Measurements from ENCODE around the gene PMS1. TPM values are rescaled to one million over a fixed set of nuclear protein-coding genes. Genes with fewer than 3 reads are reported as not detected.
A peak's percentile ranks its signal among the peaks of the same experiment; 100 is the strongest.

PMS1 gene
- total and polyA plus RNA-seq, 4 donors: 10.4 to 33.3 (median 15.3) TPM

DNA sequence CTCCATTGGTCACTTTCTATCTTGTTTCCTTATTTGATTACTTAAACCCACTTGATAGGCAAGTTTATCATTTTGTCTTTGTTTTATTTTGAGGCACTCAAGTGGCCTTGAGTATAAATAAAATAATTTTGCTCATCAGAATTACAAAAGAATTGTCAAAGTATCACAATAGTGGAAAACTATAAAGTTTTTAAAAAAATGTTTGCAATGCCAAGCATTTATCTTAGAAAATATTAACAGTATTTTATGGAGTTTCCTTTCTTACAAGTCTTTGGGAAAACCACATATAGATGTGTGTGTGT is 14.7 kb downstream of the PMS1 start:
- DNase-seq (no peak), ATAC-seq (ENCODE audit: low FRiP score) (no peak)
- no peaks in the 10 kb centered on the region for H3K4me1 ChIP-seq (ENCODE audit: control insufficient read depth in 1 of 2, insufficient read depth in 2 of 2, low read length in 2 of 2)
- H3K9me3 ChIP-seq (ENCODE audit: control insufficient read depth, low read length): no peaks in the 10 kb centered on the region
- no peak overlapping the region for H3K4me3 ChIP-seq (ENCODE audit: low read length in 2 of 2)
- intact Hi-C loops (cut with DNase I): no loop called here
- no peaks in the 10 kb centered on the region for H3K27me3 ChIP-seq (ENCODE audit: control insufficient read depth in 1 of 2, insufficient read depth in 2 of 2, low read length in 1 of 2)
- peaks cover 0 to 2% of the 10 kb centered on the region in 2 donors for H3K36me3 ChIP-seq (ENCODE audit: control insufficient read depth in 1 of 2, insufficient read depth in 2 of 2, low read length in 1 of 2)
- no peak overlapping the region for H3K27ac ChIP-seq (ENCODE audit: low read depth in 1 of 2, low read length in 2 of 2)

DNA sequence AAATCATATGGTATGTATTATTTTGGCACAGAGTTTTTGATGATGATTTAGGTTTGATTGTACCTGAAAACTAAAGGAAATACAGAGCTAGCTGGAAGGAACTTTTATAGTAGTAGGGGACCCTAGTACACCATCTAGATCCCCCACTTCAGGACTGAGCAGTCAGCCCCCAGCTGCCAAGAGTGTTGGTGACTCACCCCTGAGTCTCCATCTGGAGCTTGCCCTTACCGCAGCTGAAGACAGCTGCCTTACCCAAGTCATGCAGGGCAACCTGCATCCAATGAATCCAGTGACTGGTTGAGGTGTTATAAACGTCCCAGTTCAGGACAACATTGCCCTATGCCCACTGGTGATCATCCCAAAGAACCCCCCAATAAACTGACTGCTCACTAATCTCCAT is 15.3 kb downstream of the PMS1 start:
- intact Hi-C loops (cut with DNase I): no loop called here

DNA sequence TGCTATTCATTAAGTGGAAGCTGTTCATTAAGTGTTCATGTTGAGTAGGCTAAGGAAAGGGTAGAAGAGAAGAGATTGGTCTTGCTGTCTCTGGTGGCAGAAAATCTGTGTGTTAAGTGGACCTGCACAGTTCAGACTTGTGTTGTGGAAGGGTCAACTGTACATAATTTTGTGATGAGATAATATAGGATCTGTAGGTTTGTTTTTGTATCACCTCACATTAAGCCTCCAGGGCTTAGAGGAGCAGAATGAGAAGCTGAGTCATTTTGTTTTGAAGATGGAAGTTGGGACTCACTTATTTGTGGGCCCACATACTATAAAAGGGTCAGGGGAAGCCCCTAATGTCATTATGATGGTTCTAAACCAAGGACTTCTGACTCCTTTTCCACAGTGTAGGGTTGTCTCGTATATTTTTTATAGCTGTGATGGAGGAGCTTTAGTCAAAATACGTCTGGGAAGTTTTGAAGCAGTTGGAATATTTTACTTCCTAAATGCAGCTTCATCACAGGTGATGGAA is 18.2 kb downstream of the PMS1 start:
- Histone ChIP-seq H3K9me3 (ENCODE audit: control insufficient read depth, low read length) (no peaks in the 10 kb centered on the region), H3K27me3 (ENCODE audit: control insufficient read depth in 1 of 2, insufficient read depth in 2 of 2, low read length in 1 of 2) (no peaks in the 10 kb centered on the region), H3K36me3 (ENCODE audit: control insufficient read depth in 1 of 2, insufficient read depth in 2 of 2, low read length in 1 of 2) (peaks cover 0 to 2% of the 10 kb centered on the region in 2 donors), H3K4me3 (ENCODE audit: low read length in 2 of 2) (no peak overlapping the region), H3K4me1 (ENCODE audit: control insufficient read depth in 1 of 2, insufficient read depth in 2 of 2, low read length in 2 of 2) (no peaks in the 10 kb centered on the region), H3K27ac (ENCODE audit: low read depth in 1 of 2, low read length in 2 of 2) (no peak overlapping the region)
- ATAC-seq (ENCODE audit: low FRiP score) (no peak), DNase-seq (no peak)
- intact Hi-C loops (cut with DNase I): loop anchor here in 1 of 2 donors (10.0 kb wide), 1 partner anchor 282 kb away; no protein-coding TSS in a partner anchor
- WGBS, 2 donors: 89 to 90% methylated on average over 2 of the region's 2 CpGs

More for the DNA sequence above, 15.3 kb downstream of the PMS1 start:
- ATAC-seq (ENCODE audit: low FRiP score) (no peak), DNase-seq (no peak)
- Histone ChIP-seq H3K9me3 (ENCODE audit: control insufficient read depth, low read length) (no peaks in the 10 kb centered on the region), H3K36me3 (ENCODE audit: control insufficient read depth in 1 of 2, insufficient read depth in 2 of 2, low read length in 1 of 2) (peaks cover 0 to 2% of the 10 kb centered on the region in 2 donors), H3K27ac (ENCODE audit: low read depth in 1 of 2, low read length in 2 of 2) (no peak overlapping the region), H3K4me1 (ENCODE audit: control insufficient read depth in 1 of 2, insufficient read depth in 2 of 2, low read length in 2 of 2) (no peaks in the 10 kb centered on the region), H3K27me3 (ENCODE audit: control insufficient read depth in 1 of 2, insufficient read depth in 2 of 2, low read length in 1 of 2) (no peaks in the 10 kb centered on the region), H3K4me3 (ENCODE audit: low read length in 2 of 2) (no peak overlapping the region)
- WGBS, 2 donors: 53 to 64% methylated on average over 2 of the region's 2 CpGs

DNA sequence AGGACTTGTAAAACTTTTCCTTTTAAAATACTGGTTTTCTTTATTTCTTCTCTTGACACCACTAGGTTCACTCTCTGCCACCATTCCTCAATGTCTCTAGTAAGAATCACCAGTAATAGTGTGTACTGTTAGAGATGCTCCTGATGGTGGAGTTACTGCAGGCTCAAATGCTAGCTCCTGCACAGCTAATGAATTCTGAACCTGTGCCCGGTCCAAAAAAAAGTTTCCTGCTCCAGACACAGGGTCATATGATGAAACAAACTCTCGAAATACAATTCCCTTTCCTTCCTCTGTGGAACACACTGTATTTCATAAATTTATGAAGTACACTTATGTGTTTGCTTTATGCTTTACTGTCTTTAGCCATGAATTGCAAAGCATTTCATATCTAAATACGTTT is 19.2 kb downstream of the PMS1 start:
- Histone ChIP-seq H3K36me3 (ENCODE audit: control insufficient read depth in 1 of 2, insufficient read depth in 2 of 2, low read length in 1 of 2) (peaks cover 0 to 2% of the 10 kb centered on the region in 2 donors), H3K9me3 (ENCODE audit: control insufficient read depth, low read length) (no peaks in the 10 kb centered on the region), H3K4me1 (ENCODE audit: control insufficient read depth in 1 of 2, insufficient read depth in 2 of 2, low read length in 2 of 2) (no peaks in the 10 kb centered on the region), H3K4me3 (ENCODE audit: low read length in 2 of 2) (no peak overlapping the region), H3K27ac (ENCODE audit: low read depth in 1 of 2, low read length in 2 of 2) (no peak overlapping the region), H3K27me3 (ENCODE audit: control insufficient read depth in 1 of 2, insufficient read depth in 2 of 2, low read length in 1 of 2) (no peaks in the 10 kb centered on the region)
- WGBS, 2 donors: 81 to 85% methylated on average over 3 of the region's 3 CpGs
- intact Hi-C loops (cut with DNase I): loop anchor here in 1 of 2 donors (10.0 kb wide), 1 partner anchor 281 kb away; no protein-coding TSS in a partner anchor
- DNase-seq: no peak
- ATAC-seq (ENCODE audit: low FRiP score): no peak

DNA sequence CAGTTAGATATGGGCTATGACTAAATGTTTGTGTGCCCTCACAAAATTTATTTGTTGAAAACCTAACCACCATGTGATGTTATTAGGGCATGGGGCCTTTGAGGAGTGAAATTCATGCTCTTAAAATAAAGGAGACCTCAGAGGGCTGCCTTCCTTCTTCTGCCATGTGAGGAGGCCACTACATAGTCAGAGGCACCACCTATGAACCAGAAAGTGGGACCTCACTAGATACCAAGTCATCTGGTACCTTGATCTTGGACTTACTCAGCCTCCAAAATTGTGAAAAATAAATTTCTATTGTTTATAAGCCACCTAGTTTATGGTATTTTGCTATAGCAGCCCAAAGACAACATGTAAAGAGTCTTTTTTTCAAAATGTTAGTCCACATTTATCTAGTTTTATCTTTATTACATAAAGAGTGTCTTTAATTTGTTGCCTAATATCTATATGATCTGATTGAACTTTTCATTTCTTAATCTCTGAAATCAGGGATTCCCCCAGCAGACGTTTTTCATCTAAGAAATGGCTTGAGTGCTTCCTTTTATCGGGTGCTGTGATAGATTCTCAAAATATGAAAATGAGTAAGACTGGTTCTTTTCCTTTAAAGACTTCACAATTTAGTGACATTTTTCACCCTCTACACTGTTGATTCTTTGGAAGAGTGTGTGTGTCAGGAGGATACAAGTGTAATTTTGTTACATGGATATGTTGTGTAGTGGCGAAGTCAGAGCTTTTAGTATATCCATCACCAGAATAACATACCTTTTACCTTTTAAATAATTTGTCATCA is 34.2 kb downstream of the PMS1 start:
- H3K4me1 ChIP-seq (ENCODE audit: control insufficient read depth in 1 of 2, insufficient read depth in 2 of 2, low read length in 2 of 2): no peaks in the 10 kb centered on the region
- no peak overlapping the region for H3K4me3 ChIP-seq (ENCODE audit: low read length in 2 of 2)
- 93 to 94% methylated on average over 3 of the region's 3 CpGs for WGBS, 2 donors
- H3K9me3 ChIP-seq (ENCODE audit: control insufficient read depth, low read length): no peaks in the 10 kb centered on the region
- DNase-seq (no peak), ATAC-seq (ENCODE audit: low FRiP score) (no peak)
- H3K36me3 ChIP-seq (ENCODE audit: control insufficient read depth in 1 of 2, insufficient read depth in 2 of 2, low read length in 1 of 2): no peaks in the 10 kb centered on the region
- intact Hi-C loops (cut with DNase I): no loop called here
- no peak overlapping the region for H3K27ac ChIP-seq (ENCODE audit: low read depth in 1 of 2, low read length in 2 of 2)
- H3K27me3 ChIP-seq (ENCODE audit: control insufficient read depth in 1 of 2, insufficient read depth in 2 of 2, low read length in 1 of 2): no peaks in the 10 kb centered on the region

DNA sequence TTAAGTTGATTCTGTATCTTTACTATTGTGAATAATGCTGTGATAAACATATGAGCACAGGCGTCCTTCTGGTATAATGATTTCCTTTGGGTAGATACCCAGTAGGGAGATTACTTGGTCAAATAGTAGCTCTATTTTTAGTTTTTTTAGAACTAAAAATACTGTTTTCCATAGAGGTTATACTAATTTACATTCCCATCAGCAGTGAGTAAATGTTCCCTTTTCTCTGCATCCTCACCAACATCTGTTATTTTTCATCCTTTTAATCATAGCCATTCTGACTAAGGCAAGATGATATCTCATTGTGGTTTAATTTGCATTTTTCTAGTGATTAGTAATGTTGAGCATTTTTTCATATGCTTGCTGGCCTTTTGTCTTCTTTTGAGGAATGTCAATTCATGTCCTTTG is 35.1 kb downstream of the PMS1 start:
- 96 to 100% methylated on average over 1 of the region's 1 CpG for WGBS, 2 donors
- Histone ChIP-seq H3K27me3 (ENCODE audit: control insufficient read depth in 1 of 2, insufficient read depth in 2 of 2, low read length in 1 of 2) (no peaks in the 10 kb centered on the region), H3K27ac (ENCODE audit: low read depth in 1 of 2, low read length in 2 of 2) (no peak overlapping the region), H3K9me3 (ENCODE audit: control insufficient read depth, low read length) (no peaks in the 10 kb centered on the region), H3K4me3 (ENCODE audit: low read length in 2 of 2) (no peak overlapping the region), H3K36me3 (ENCODE audit: control insufficient read depth in 1 of 2, insufficient read depth in 2 of 2, low read length in 1 of 2) (no peaks in the 10 kb centered on the region), H3K4me1 (ENCODE audit: control insufficient read depth in 1 of 2, insufficient read depth in 2 of 2, low read length in 2 of 2) (no peaks in the 10 kb centered on the region)
- DNase-seq: no peak
- ATAC-seq (ENCODE audit: low FRiP score): no peak
- intact Hi-C loops (cut with DNase I): no loop called here

DNA sequence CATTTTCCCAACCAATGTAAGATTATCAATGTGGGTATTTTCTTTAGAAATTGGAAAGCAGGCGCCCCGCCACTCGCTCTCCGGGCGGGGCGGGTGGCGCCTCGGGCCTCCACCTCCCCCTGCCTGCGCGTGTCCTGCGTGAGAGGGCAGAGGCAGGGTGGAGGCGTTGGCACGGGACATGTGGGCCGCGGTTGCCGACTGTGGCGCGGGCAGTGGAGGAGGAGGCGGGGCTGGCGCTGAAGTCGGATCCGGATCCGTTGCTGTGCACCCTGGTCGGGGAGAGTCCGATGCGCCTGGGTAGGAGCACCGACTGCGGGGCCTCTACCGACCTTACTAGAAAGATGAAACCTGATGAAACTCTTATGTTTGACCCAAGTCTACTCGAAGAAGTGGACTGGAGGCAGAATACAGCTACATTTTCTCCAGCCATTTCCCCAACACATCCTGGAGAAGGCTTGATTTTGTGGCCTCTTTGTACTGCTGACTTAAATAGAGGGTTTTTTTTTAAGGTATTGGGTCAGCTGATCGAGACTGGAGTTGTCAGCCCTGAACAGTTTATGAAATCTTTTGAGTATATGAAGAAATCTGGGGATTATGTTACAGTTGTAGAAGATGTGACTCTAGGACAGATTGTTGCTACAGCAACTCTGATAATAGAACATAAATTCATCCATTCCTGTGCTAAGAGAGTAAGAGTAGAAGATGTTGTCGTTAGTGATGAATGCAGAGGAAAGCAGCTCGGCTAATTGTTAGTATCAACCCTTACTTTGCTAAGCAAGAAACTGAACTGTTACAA is 37.9 kb downstream of the PMS1 start:
- H3K27ac ChIP-seq (ENCODE audit: low read depth in 1 of 2, low read length in 2 of 2): no peak overlapping the region
- ATAC-seq (ENCODE audit: low FRiP score): no peak
- no peaks in the 10 kb centered on the region for H3K27me3 ChIP-seq (ENCODE audit: control insufficient read depth in 1 of 2, insufficient read depth in 2 of 2, low read length in 1 of 2)
- 92 to 93% methylated on average over 33 of the region's 33 CpGs for WGBS, 2 donors
- no peak overlapping the region for H3K4me3 ChIP-seq (ENCODE audit: low read length in 2 of 2)
- no peaks in the 10 kb centered on the region for H3K4me1 ChIP-seq (ENCODE audit: control insufficient read depth in 1 of 2, insufficient read depth in 2 of 2, low read length in 2 of 2)
- peak in 1 of 2 donors; percentile 74 for DNase-seq
- intact Hi-C loops (cut with DNase I): no loop called here
- no peaks in the 10 kb centered on the region for H3K9me3 ChIP-seq (ENCODE audit: control insufficient read depth, low read length)
- H3K36me3 ChIP-seq (ENCODE audit: control insufficient read depth in 1 of 2, insufficient read depth in 2 of 2, low read length in 1 of 2): no peaks in the 10 kb centered on the region

DNA sequence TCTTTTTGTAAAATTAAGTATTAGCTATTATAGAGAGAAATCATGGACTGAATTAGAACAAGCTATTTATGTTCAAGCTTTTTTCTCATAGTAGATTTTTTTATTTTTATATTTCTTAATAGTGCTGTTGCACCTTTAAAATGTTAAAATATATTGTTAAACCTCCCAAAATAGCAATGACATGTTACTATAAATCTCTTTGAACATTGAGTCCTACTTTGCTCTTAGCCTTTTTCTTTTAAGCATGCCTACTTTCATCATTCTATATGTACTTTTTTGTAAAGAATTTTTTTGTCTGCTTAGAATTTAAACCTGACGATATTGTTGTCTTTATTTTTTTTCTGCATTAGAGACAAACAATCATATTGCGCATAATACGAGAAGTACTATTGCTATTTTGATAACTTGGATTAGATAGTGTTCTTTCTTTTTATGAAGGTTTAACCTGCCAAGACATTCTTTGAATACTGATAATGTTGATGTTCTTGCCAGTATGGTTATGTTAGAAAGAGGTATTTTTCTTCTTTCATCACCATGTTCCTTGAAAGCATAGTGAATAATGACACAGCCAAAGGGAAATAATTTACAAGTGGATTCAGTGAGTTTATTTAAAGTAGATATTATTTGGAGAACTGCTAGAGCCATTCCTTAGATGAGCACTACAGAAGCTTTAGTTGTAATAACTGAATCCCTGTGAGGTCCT is 40.6 kb downstream of the PMS1 start:
- no peak overlapping the region for H3K4me3 ChIP-seq (ENCODE audit: low read length in 2 of 2)
- no peaks in the 10 kb centered on the region for H3K27me3 ChIP-seq (ENCODE audit: control insufficient read depth in 1 of 2, insufficient read depth in 2 of 2, low read length in 1 of 2)
- intact Hi-C loops (cut with DNase I): no loop called here
- DNase-seq: no peak
- no peaks in the 10 kb centered on the region for H3K4me1 ChIP-seq (ENCODE audit: control insufficient read depth in 1 of 2, insufficient read depth in 2 of 2, low read length in 2 of 2)
- no peaks in the 10 kb centered on the region for H3K9me3 ChIP-seq (ENCODE audit: control insufficient read depth, low read length)
- 13 to 22% methylated on average over 3 of the region's 3 CpGs for WGBS, 2 donors
- no peak for ATAC-seq (ENCODE audit: low FRiP score)
- no peak overlapping the region for H3K27ac ChIP-seq (ENCODE audit: low read depth in 1 of 2, low read length in 2 of 2)
- H3K36me3 ChIP-seq (ENCODE audit: control insufficient read depth in 1 of 2, insufficient read depth in 2 of 2, low read length in 1 of 2): no peaks in the 10 kb centered on the region

Measured in aorta (tissue), 5 donors.